Stimulated activated CD8-positive, alpha-beta memory T cell treated with anti-CD3 and anti-CD28 coated beads, Interleukin-4, amount 100 ng/mL, for 4 hours (primary cell): Measurements from ENCODE around the gene ATP8B4.
"Not testable (repeated sequence)": the region's sequence is repeated elsewhere in the genome, so short reads cannot be mapped to it uniquely, and the experiment has no call there.

ENCODE experiments used
- DNase-seq, 2 donors: peaks; one replicate each; pipeline ENCODE4 v3.0.0-alpha.2; 2020; ENCODE audit warnings: low read depth in 2 of 2, low spot score in 1 of 2

ATP8B4 gene

GRCh38 chr15:49964061-49964460, 155.0 kb downstream of the ATP8B4 start:
- no peak for DNase-seq

GRCh38 chr15:49963033-49963772, 155.8 kb downstream of the ATP8B4 start:
- not testable (repeated sequence) for DNase-seq

- no peak for DNase-seq
These were observed 156.9 kb downstream of the ATP8B4 start for GRCh38 chr15:49962044-49962602.

- DNase-seq = no peak
These were observed 165.6 kb downstream of the ATP8B4 start for GRCh38 chr15:49953421-49953820.

- no peak for DNase-seq
These were observed 172.4 kb downstream of the ATP8B4 start for GRCh38 chr15:49946681-49947080.

- no peak for DNase-seq
These were observed 184.5 kb downstream of the ATP8B4 start for GRCh38 chr15:49934487-49934886.

- DNase-seq = no peak
These were observed 191.7 kb downstream of the ATP8B4 start for GRCh38 chr15:49927189-49927861.

GRCh38 chr15:49926740-49927139, 192.3 kb downstream of the ATP8B4 start:
- DNase-seq = no peak

- no peak for DNase-seq
These were observed 195.4 kb downstream of the ATP8B4 start for GRCh38 chr15:49923671-49924070.

GRCh38 chr15:49919034-49919433, 200.0 kb downstream of the ATP8B4 start:
- DNase-seq = no peak

- no peak for DNase-seq
These were observed 200.9 kb downstream of the ATP8B4 start for GRCh38 chr15:49918121-49918520.

GRCh38 chr15:49916998-49917397, 202.0 kb downstream of the ATP8B4 start:
- DNase-seq = no peak

GRCh38 chr15:49915822-49916221, 203.2 kb downstream of the ATP8B4 start:
- no peak for DNase-seq

- DNase-seq = no peak
These were observed 210.1 kb downstream of the ATP8B4 start for GRCh38 chr15:49908933-49909295.

GRCh38 chr15:49908236-49908932, 210.6 kb downstream of the ATP8B4 start:
- DNase-seq = no peak

- no peak for DNase-seq
These were observed 212.1 kb downstream of the ATP8B4 start for GRCh38 chr15:49906966-49907365.

GRCh38 chr15:49905221-49905620, 213.8 kb downstream of the ATP8B4 start:
- DNase-seq = no peak

GRCh38 chr15:49904296-49904695, 214.7 kb downstream of the ATP8B4 start:
- no peak for DNase-seq

GRCh38 chr15:49902685-49903501, 216.1 kb downstream of the ATP8B4 start:
- no peak for DNase-seq

GRCh38 chr15:49901996-49902684, 216.9 kb downstream of the ATP8B4 start:
- DNase-seq = no peak
